ENCODE measurements around the gene STK11.
A peak's percentile ranks its signal among the peaks of the same experiment; 100 is the strongest.

Gene STK11

GRCh38 chr19:1275976-1276627 lies 70.5 kb downstream of the STK11 start:
- Histone ChIP-seq H3K4me1 (ENCODE audit: insufficient read depth, low read length, poor library complexity, severe bottlenecking) (peaks cover 28% of the 10 kb centered on the region), H3K9me2 (replicated peaks; ENCODE audit: low read depth, low read length) (no peaks in the 10 kb centered on the region), H4K20me1 (ENCODE audit: insufficient read depth, low read length, poor library complexity, severe bottlenecking) (peaks cover 51% of the 10 kb centered on the region), H2AFZ (ENCODE audit: low read length) (peak overlapping the region; percentile 21; the same call in 1 of the 2 replicates), H3K4me2 (ENCODE audit: low read depth, low read length, poor library complexity, severe bottlenecking) (peak overlapping the region; percentile 98), H3K4me3 (ENCODE audit: low read length, poor library complexity, severe bottlenecking) (peak overlapping the region; percentile 90), H3K27me3 (ENCODE audit: insufficient read depth, low read length, poor library complexity, severe bottlenecking) (no peaks in the 10 kb centered on the region), H3K9ac (ENCODE audit: low read depth, low read length, poor library complexity, severe bottlenecking) (peak overlapping the region; percentile 85), H3F3A (ENCODE audit: low read depth) (peaks cover 14% of the 10 kb centered on the region), H3K9me3 (ENCODE audit: insufficient read depth, low read depth, low read length) (no peaks in the 10 kb centered on the region), H3K79me2 (ENCODE audit: insufficient read depth, low read length) (peaks cover 56% of the 10 kb centered on the region), H3K36me3 (ENCODE audit: insufficient read depth, low read length) (peaks cover 49% of the 10 kb centered on the region; the same call in 1 of the 2 replicates)
- TF ChIP-seq EZH2phosphoT487 (IDR thresholded peaks at IDR 0.05; ENCODE audit: borderline replicate concordance) (no peak), CTCF (conservative IDR thresholded peaks at IDR 0.05; ENCODE audit: low read length) (no peak)

GRCh38 chr19:1276628-1277022 lies 71.0 kb downstream of the STK11 start:
- H3K4me1 ChIP-seq (ENCODE audit: insufficient read depth, low read length, poor library complexity, severe bottlenecking): peaks cover 23% of the 10 kb centered on the region
- H3F3A ChIP-seq (ENCODE audit: low read depth): peaks cover 14% of the 10 kb centered on the region
- peak overlapping the region; percentile 98 for H3K4me2 ChIP-seq (ENCODE audit: low read depth, low read length, poor library complexity, severe bottlenecking)
- no peak overlapping the region for H2AFZ ChIP-seq (ENCODE audit: low read length)
- peaks cover 46% of the 10 kb centered on the region for H4K20me1 ChIP-seq (ENCODE audit: insufficient read depth, low read length, poor library complexity, severe bottlenecking)
- H3K79me2 ChIP-seq (ENCODE audit: insufficient read depth, low read length): peaks cover 51% of the 10 kb centered on the region
- H3K4me3 ChIP-seq (ENCODE audit: low read length, poor library complexity, severe bottlenecking): peak overlapping the region; percentile 90
- H3K9me2 ChIP-seq (replicated peaks; ENCODE audit: low read depth, low read length): no peaks in the 10 kb centered on the region
- H3K9ac ChIP-seq (ENCODE audit: low read depth, low read length, poor library complexity, severe bottlenecking): peak overlapping the region; percentile 85
- TF ChIP-seq CTCF (conservative IDR thresholded peaks at IDR 0.05; ENCODE audit: low read length): no peak
- TF ChIP-seq EZH2phosphoT487 (IDR thresholded peaks at IDR 0.05; ENCODE audit: borderline replicate concordance): no peak
- no peaks in the 10 kb centered on the region for H3K27me3 ChIP-seq (ENCODE audit: insufficient read depth, low read length, poor library complexity, severe bottlenecking)
- peaks cover 44% of the 10 kb centered on the region; the same call in 1 of the 2 replicates for H3K36me3 ChIP-seq (ENCODE audit: insufficient read depth, low read length)
- no peaks in the 10 kb centered on the region for H3K9me3 ChIP-seq (ENCODE audit: insufficient read depth, low read depth, low read length)

DNA sequence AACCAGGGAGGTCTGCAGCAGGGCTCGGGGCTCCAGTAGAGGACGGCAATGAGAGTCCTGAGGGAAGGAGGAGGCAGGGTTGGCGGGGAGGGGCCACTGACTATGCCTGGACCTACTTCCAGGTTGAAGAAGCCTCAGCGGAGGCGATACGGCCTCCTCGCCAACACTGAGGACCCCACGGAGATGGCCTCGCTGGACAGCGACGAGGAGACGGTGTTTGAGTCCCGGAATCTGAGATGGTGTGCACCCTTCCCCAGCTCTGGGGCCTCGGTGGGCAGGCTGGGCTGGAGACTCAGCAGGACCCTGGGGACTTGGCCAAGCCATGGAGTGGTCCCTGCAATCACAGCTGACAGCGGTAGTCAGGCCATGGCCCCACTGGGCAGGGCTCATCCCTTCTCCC lies 71.5 kb downstream of the STK11 start:
- peaks cover 46% of the 10 kb centered on the region for H3K79me2 ChIP-seq (ENCODE audit: insufficient read depth, low read length)
- peak overlapping the region; percentile 85 for H3K9ac ChIP-seq (ENCODE audit: low read depth, low read length, poor library complexity, severe bottlenecking)
- no peaks in the 10 kb centered on the region for H3K9me2 ChIP-seq (replicated peaks; ENCODE audit: low read depth, low read length)
- peaks cover 41% of the 10 kb centered on the region for H4K20me1 ChIP-seq (ENCODE audit: insufficient read depth, low read length, poor library complexity, severe bottlenecking)
- no peaks in the 10 kb centered on the region for H3K9me3 ChIP-seq (ENCODE audit: insufficient read depth, low read depth, low read length)
- H3K4me3 ChIP-seq (ENCODE audit: low read length, poor library complexity, severe bottlenecking): peak overlapping the region; percentile 90
- no peak for TF ChIP-seq CTCF (conservative IDR thresholded peaks at IDR 0.05; ENCODE audit: low read length)
- TF ChIP-seq EZH2phosphoT487 (IDR thresholded peaks at IDR 0.05; ENCODE audit: borderline replicate concordance): no peak
- H3F3A ChIP-seq (ENCODE audit: low read depth): peaks cover 13% of the 10 kb centered on the region
- H3K4me2 ChIP-seq (ENCODE audit: low read depth, low read length, poor library complexity, severe bottlenecking): peak overlapping the region; percentile 98
- H3K4me1 ChIP-seq (ENCODE audit: insufficient read depth, low read length, poor library complexity, severe bottlenecking): peaks cover 18% of the 10 kb centered on the region
- peaks cover 40% of the 10 kb centered on the region; the same call in 1 of the 2 replicates for H3K36me3 ChIP-seq (ENCODE audit: insufficient read depth, low read length)
- no peaks in the 10 kb centered on the region for H3K27me3 ChIP-seq (ENCODE audit: insufficient read depth, low read length, poor library complexity, severe bottlenecking)
- no peak overlapping the region for H2AFZ ChIP-seq (ENCODE audit: low read length)

Data from Loucy (cell line).